K562 (cell line): ENCODE data around the gene ARID3A. TPM values are rescaled to one million over a fixed set of nuclear protein-coding genes. Genes with fewer than 3 reads are reported as not detected.

Experiments used
- C11orf30 ChIP-seq: fragments of 450-650 bp; IDR thresholded peaks from 2 replicates; pipeline ENCODE4 v1.6.1; 2016; ENCODE audit warnings: low read depth, mild to moderate bottlenecking
- CBX1 ChIP-seq: sonication (generic); IDR thresholded peaks from 2 replicates; pipeline ENCODE4 v1.6.1; 2016; ENCODE audit warnings: antibody characterized with exemption, low read depth, mild to moderate bottlenecking
- DEAF1 ChIP-seq: fragments of 450-650 bp; formaldehyde crosslinking; IDR thresholded peaks from 2 replicates; pipeline ENCODE4 v1.4.0; 2020; ENCODE audit warnings: mild to moderate bottlenecking, moderate library complexity
- KLF13 ChIP-seq: fragments of 450-650 bp; IDR thresholded peaks from 2 replicates; pipeline ENCODE4 v1.6.1; 2016; ENCODE audit warnings: missing genetic modification characterization, low read depth, mild to moderate bottlenecking, missing compliant biosample characterization, moderate library complexity, borderline replicate concordance
- MECOM ChIP-seq: fragments of 250-450 bp; sonication (Bioruptor Pico); IDR thresholded peaks from 2 replicates; pipeline ENCODE4 v1.8.0; 2022; ENCODE audit warnings: inconsistent platforms
- MNT ChIP-seq, 2 experiments: fragments of 450-650 bp; conservative IDR thresholded peaks; 2 replicates each; pipeline ENCODE4 v1.6.1; 2017; ENCODE audit warnings: mild to moderate bottlenecking in 2 of 2, moderate library complexity in 2 of 2
- NCOA2 ChIP-seq, 2 experiments: fragments of 450-650 bp; IDR thresholded peaks; 2 replicates each; pipeline ENCODE4 v1.6.1; 2018; ENCODE audit warnings: mild to moderate bottlenecking in 2 of 2, moderate library complexity in 1 of 2; ENCODE audit not compliant: partially characterized antibody in 2 of 2
- NFE2L1 ChIP-seq: fragments of 450-650 bp; IDR thresholded peaks from 2 replicates; pipeline ENCODE4 v1.6.1; 2016; ENCODE audit warnings: missing genetic modification characterization, low read depth, mild to moderate bottlenecking, missing compliant biosample characterization, moderate library complexity, borderline replicate concordance
- POLR3G ChIP-seq: IDR thresholded peaks from 2 replicates; pipeline ENCODE4 v1.6.1; 2011; ENCODE audit not compliant: insufficient read length, insufficient replicate concordance; ENCODE audit errors: extremely low read depth
- PPARD ChIP-seq: fragments of 250-450 bp; sonication (Bioruptor Pico); IDR thresholded peaks from 2 replicates; pipeline ENCODE4 v1.8.0; 2022; ENCODE audit warnings: inconsistent platforms, mild to moderate bottlenecking, moderate library complexity
- SMAD4 ChIP-seq: fragments of 250-450 bp; sonication (Bioruptor Pico); conservative IDR thresholded peaks from 2 replicates; pipeline ENCODE4 v1.8.0; 2021; ENCODE audit warnings: inconsistent platforms, mild to moderate bottlenecking, moderate library complexity
- STAG1 ChIP-seq: sonication (generic); formaldehyde crosslinking; IDR thresholded peaks from 2 replicates; pipeline ENCODE4 v1.5.0; 2020; ENCODE audit warnings: missing genetic modification reagents, borderline replicate concordance
- VEZF1 ChIP-seq: fragments of 200-800 bp; sonication (Bioruptor generic); IDR thresholded peaks from 2 replicates; pipeline ENCODE4 v1.6.1; 2017; ENCODE audit warnings: missing genetic modification characterization, missing compliant biosample characterization
- ZBTB11 ChIP-seq, 3 experiments: fragments of 200-800 bp in 1 of 3; fragments of 250-450 bp in 1 of 3; fragments of 450-650 bp in 1 of 3; sonication (Bioruptor Pico) in 1 of 3; sonication (Bioruptor generic) in 1 of 3; formaldehyde crosslinking in 1 of 3; IDR thresholded peaks; 2 replicates each; pipeline versions ENCODE4 v1.6.1 to v1.8.0; 2016 to 2022; ENCODE audit warnings: mild to moderate bottlenecking in 2 of 3, missing genetic modification characterization in 2 of 3, missing compliant biosample characterization in 1 of 3, moderate library complexity in 1 of 3
- ZBTB2 ChIP-seq: fragments of 450-650 bp; IDR thresholded peaks from 2 replicates; pipeline ENCODE4 v1.6.1; 2016; ENCODE audit warnings: antibody characterized with exemption
- ZNF431 ChIP-seq: sonication (generic); formaldehyde crosslinking; IDR thresholded peaks from 2 replicates; pipeline ENCODE4 v1.8.0; 2022; ENCODE audit warnings: mild to moderate bottlenecking, missing genetic modification reagents
- polyA plus RNA-seq, 8 experiments: library from polyadenylated mRNA; depleted of rRNA in 4 of 8; stranded (reverse) in 5 of 8; unstranded in 3 of 8; fragments of >200 nt; fragmentation: Nextera tagmentation in 2 of 8; fragmentation: Illumina TruSeq in 1 of 8; extraction: Ambion mirVana in 2 of 8; extraction: Trizol in 1 of 8; gene quantifications; 2 replicates each; pipeline versions ENCODE4 v1.2.1 to v1.2.3, GENCODE V29; 2011 to 2014; ENCODE audit warnings: inconsistent platforms in 1 of 8, missing spikeins in 1 of 8
- total RNA-seq, 7 experiments: library from RNA; depleted of rRNA in 6 of 7; stranded (reverse); fragments of >200 nt in 6 of 7; fragmentation: Illumina TruSeq in 2 of 7; extraction: Trizol in 2 of 7; gene quantifications; 2 replicates each; pipeline versions ENCODE4 v1.2.1 to v1.2.3, GENCODE V29; 2011 to 2021; ENCODE audit warnings: low replicate concordance in 1 of 7

Gene ARID3A
- total and polyA plus RNA-seq, 9 of the 15 experiments (the other 6 are each of a cell fraction or from before 2014, with no cell fraction given) = 1.4 to 118 (median 31.2) TPM

GRCh38 chr19:982567-983170 lies 56.8 kb downstream of the ARID3A start (continued):
- TF ChIP-seq ZBTB11 (CRISPR knock-in tag; IDR thresholded peaks at IDR 0.05) (no peak), DEAF1 (peak; percentile 80), NFE2L1 (no peak), ZNF431 (CRISPR knock-in tag) (no peak), NCOA2 (IDR thresholded peaks at IDR 0.05; ENCODE audit: partially characterized antibody in 2 of 2) (no peak), ZBTB2 (no peak), KLF13 (tag) (peak; percentile 47; the same call in 1 of the 2 replicates), C11orf30 (no peak), MNT (conservative IDR thresholded peaks at IDR 0.05) (0 out of 4 replicates have a peak, but pooled peaks of 1 of the 2 experiments have one; percentile 24), POLR3G (no peak), STAG1 (CRISPR knock-in tag) (peak; percentile 88), VEZF1 (peak; percentile 89), MECOM (CRISPR knock-in tag) (no peak), PPARD (CRISPR knock-in tag) (no peak), SMAD4 (peak; percentile 40; the same call in 1 of the 2 replicates), CBX1 (0 out of 2 replicates have a peak, but pooled peaks have one; percentile 24)
